Ecto neural progenitor cell (in vitro differentiated cells): ENCODE results near the gene DISP2.
A peak's percentile ranks its signal among the peaks of the same experiment; 100 is the strongest.

Experiments
- DNase-seq: peaks from one replicate; pipeline ENCODE4 v3.0.0-alpha.2; 2018; ENCODE audit warnings: low spot score

Gene DISP2

DNA sequence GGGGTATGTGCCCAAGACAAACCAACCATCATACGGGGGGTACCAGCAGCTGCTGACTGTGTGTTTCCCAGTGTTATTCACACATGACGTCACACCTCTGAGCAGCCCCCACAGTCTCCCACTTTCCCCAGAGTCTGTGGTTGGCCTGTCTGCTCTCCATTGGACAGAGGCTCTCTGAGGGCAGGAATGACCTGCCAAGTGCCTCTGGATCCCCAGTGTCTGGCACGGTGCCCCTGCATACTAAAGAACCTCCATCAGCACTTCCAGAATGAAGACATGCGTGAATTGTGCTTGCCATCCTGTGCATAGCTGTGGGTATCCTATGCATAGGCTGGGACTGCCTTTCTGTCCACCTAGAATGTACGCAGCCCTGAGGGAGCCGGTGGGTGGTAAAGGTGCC lies 13.8 kb upstream of the DISP2 start:
- no peak for DNase-seq

DNA sequence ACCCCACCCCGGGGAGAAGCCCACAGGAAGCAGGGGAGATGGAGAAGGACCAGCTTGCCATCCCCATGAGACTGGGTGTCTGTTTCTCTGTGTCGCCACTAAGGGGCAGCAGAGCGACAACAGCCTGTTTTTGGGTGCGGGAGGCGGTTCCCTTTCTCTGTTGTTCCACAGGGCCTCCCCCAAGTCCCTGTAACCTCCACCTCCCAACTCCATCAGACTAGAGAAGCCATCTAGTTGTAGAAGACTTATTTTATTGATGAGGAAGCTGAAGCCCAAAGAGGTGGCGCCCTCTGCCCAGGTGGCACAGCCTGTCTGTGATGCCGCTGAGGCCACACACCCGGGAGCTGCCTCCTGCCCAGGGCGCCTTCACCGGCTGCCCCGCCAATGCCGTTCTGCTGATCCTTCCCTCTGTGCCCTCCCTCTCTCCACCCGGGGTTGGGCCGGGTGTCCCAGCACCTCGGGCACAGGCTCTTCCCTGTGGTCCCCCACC lies 13.3 kb upstream of the DISP2 start:
- no peak for DNase-seq

DNA sequence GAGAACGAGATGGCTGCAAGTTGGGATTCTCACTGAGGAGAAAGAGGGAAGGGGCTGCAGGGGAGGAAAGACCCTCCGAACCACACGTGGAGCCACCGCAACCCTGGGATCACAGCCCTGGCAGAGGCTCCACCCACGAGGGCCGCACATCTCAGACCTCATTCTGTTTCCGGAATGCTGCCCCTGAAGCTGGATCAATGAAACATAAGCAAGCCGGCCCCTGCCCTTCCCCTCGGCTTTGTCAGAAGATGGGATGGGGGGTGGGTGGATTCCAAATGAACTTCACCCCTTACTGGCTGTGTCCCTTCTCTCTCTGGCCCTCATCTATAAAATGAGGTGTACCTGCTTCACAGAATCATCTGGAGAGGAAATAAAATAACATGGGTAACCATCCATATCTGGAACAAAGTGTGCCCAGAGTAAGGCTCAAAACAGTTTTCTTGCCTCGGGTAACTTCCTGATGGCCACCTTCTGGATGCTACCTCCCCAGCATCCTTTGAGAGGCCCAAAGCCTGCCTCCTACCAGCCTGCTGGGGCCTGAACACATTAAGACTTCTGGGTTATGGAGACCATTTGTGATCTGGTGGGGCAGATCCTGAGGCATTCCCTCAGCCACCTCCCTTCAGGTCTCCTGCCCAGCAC lies 12.7 kb upstream of the DISP2 start:
- no peak for DNase-seq

DNA sequence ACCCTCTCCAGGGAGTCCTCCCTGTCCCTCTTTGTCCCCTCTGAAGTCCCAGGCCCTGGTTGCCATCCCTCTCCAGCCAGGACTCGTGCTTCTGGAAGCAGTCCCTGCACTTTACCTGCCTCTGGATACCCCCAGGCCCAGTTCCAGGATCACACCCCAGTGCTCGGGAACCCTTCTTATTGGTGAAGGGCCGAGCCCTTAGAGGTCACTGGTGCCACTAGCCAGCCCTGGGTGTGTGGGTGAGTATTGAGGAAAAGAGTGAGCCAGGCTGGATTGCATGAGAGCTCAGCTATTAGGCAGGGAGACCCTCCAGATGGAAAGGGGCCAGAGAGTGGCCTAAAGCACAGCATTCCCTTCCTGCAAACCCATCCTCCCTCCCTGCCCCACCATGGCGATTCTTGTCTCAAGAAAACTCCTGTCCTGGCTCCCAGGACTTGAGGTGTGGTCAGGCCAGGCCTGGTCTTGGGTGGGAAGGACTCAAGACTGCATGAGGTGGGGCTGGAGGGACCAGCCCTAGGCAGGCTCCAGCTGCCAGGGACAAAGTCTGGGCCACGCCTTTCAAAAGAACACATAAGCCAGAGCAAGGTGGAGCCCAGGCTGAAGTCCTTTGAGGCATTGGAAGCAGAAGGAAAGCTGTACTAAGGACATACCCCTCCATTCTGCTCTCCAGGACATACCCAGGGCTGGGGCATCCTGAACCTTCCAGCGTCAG lies 12.0 kb upstream of the DISP2 start:
- DNase-seq: no peak

DNA sequence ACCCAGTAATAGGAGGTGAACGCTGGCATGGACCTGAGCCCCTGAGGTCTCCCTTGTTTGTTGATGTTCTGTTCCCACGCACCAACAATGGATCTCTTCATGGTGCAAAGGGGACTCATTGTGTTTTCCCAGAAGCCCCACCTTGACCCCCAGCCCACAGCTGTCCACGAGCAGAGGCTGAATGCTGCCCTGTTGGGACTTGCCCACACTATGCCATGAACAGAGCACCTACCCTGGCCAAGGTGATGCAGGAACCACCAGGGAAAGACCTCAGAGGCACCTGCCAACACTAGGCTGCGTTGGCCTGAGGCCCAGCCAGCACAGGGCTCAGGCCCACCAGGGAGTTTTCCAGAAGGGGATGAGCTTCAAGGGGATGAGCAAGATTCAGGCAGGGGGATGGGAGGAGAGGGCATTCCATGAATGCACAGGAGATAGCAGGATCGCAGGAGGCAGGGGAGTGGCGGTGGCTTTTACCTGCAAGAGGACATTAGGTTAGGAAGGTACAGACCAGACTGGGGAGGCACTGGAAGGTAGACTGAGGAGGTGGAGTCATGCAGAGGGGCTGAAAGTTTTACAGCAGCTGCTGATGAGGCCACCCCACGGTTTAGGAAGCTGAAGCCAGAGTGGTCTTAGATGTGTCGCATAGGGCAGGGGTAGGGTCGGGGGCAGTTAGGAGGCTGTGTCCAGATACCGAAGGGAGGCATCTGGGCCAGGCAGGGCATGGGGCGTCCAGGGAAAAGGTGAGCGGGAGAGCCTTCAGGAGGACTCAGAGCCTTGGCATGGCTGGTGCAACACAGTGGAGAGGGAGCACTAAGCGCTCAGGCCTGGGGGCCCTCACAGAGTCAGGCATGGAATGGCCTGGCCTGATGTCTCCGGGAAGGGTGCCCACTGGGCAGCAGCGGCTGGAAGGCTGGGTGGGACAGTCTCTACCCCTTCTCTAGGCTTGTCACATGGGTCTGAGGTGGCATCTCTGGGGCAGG lies 11.2 kb upstream of the DISP2 start:
- no peak for DNase-seq

DNA sequence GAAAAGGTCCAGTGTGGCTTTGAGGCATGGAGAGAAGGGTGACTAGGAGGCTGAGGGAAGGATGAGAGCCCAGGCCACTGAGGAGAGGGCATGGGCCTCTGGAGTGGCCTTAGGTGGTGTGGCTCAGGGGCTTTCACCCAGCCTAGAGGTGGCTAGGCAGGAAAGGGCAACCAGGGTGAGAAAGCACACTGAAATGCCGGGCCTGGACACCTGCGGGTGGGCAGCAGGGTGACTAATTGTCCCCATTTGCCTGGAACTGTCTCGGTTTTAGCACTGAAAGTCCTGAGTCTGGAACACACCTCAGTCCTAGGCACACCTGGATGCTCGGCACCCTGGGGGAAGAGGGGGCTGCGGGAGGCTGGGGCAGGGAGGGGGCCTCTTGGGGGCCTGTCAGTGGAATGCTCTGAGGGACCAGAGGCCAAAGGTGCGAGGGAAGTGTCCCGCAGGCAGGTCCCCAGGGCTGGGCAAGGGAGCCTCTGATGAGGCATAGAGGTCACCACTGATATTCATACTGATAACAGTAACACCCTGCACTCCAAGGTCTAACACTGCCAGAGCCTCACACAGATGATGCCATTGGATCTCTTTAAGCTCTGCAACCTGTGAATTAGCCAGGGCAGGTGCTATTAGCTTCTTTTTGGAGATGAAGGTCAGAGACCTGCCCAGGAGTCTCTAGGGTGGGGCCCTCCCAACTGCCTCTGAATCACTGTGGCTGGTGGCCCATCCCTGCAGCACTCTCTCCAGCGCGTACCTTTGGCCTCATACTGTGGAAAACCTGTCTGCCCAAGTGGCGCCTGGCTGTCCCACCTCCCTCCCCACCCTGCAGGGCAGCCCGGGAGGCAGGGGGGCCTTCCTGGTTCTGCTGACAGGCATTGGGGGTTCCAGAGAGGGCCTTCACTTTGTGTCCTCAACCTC lies 10.2 kb upstream of the DISP2 start:
- DNase-seq: no peak

DNA sequence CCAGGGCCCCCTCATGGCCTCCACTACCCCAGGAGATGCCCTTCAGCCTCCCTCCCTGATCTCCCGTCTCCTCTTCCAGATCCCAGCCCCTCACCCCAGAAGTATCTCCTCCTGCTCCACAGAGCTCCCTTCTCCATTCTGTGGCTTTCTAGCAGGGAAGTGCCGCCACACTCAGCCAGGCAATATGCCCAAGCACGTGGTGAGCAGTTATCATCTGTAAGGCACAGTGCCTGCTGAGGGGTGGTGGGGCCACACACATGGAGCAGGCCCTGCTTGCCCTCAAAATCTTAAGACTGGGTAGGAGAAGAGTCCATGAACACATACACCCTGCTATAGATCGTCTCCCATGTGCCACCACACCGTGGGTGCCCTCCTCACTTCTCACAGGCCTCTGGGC lies 9.5 kb upstream of the DISP2 start:
- DNase-seq: no peak

DNA sequence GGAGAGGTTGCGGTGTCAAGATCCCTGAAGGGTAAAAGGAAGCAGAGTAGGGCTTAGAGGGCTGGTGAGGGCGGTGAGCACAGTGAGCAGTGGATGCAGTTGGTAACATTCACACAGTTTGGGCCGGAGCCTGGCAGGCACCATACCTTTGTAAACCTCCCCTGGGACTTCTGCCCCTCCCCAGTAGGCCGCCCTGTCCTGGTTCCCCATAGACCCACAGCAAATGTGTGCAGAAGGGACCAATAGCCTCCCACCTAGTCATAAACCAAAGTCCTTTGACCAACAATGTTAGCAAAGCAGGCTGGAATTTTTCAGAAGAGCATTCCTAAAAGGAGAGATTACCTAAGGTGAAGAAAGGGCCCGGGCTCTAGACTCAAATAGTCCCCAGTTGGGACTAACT lies 8.9 kb upstream of the DISP2 start:
- no peak for DNase-seq

DNA sequence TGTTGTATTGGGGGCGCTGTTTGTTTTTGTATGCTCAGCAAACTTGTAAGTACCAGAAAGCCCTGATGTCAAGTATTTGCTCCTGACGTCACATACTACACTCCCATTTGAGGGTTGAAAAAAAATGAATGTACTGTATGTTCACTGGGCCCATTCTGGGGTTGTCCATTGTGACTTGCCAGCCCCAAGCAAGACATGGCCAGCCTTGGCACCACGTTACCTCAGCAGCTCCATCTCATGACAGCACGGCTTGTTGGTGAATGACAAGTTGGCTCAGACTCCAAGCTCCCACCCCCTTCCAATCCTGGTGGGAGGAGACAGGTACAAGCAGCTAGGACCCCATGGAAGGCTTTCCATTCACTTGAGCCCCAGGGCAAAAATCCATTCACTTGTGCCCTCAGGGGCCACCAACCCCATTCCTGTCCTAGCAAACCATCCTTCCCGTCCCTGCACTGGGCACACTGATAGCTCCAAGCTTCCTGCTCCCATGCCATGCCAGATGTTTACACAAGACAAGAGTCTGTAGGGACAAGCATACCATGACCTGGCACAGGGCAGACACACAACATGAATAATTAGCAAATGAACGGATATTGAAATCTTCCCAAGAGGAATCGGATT lies 5.6 kb upstream of the DISP2 start:
- no peak for DNase-seq

DNA sequence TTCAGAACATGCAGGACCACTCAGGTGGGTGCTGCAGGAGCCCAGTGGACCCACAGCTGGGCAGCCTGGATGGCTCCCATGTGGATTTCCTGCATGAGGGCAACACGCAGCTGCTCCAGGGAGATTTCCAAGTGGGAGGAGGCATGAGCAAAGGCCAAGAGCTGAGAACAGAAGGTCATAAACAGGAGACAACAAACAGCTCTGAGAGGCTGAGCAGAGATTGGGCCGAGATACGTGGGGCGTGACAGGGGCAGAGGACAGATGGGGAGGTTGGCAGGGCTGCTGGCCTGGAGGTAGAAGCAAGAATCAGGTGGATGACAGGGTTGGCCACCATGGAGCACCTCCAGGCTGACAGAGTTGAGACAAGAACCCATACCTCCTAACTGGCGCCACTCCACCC lies 4.3 kb upstream of the DISP2 start:
- DNase-seq: no peak

DNA sequence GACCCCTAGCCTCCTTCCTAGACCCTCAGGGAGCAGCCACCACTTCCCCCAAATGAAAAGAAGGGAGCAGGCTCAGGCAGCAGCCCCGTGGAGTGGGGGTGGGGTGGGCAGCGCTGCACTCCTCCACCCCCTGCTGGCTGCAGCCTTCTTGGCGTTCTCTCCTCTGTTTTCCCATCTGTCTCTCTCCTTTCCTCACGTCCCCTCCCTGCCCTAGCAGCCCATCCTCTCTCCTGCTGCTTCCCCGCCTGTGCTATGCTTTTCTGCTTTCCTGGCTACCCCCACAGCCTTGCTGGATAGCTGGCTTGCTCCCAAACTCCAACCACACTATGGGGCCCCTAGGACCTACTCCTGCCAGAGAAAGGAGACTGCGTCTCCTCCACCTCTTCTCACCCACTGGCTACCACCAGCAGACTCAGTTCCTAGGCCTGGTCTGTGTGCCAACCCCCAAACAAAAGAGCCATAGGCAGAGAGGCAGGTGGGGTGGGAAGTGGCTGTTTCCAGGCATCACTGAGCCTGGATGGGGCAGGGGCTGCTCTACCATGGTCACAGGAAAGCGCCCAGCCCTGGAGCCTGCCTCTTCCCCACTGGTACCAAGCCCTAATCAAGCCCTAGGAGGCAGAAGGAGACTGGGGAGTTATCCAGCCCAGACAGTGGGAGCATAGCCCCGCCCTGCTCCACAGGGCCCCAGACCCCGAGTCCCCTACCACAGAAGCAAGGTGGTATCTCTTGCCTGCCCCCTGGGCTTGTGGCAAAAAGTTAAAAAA lies 3.4 kb upstream of the DISP2 start:
- no peak for DNase-seq

DNA sequence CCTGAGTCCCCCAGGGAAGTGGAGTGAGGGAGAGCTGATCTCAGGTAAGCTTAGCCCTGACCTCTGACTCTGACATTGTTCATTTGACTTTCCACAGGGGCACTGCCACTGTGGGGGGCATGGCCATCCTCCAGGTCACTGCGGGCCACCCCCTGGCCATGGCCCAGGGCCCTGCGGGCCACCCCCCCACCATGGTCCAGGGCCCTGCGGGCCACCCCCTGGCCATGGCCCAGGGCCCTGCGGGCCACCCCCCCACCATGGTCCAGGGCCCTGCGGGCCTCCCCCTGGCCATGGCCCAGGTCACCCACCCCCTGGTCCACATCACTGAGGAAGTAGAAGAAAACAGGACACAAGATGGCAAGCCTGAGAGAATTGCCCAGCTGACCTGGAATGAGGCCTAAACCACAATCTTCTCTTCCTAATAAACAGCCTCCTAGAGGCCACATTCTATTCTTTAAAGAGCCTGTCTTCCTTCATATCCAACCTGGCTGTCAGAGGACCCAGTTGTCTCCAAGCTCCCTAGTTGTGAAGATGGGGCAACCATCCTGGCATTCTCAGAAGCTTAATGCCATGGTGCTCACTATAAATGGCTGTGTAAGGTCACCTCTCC lies 1.9 kb upstream of the DISP2 start:
- DNase-seq: no peak

DNA sequence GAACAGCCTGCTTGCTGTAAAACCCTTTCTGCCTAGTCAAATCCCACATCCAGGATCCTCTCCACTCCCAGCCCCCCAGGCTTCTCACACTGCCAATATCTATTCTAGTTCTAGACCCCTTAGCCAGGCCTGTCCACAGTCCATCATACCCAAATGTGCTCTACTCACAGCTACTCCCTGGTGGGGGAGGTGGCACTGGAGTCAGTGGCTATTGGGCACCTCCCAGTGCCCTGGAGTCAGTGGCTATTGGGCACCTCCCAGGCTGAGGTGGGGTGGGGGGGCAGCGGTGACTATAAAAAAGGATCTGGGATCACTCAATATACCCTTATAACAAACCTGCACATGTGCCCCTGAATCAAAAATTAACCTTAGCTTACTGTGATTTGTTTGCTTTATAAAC lies 773 bp upstream of the DISP2 start:
- peak; percentile 44 for DNase-seq

DNA sequence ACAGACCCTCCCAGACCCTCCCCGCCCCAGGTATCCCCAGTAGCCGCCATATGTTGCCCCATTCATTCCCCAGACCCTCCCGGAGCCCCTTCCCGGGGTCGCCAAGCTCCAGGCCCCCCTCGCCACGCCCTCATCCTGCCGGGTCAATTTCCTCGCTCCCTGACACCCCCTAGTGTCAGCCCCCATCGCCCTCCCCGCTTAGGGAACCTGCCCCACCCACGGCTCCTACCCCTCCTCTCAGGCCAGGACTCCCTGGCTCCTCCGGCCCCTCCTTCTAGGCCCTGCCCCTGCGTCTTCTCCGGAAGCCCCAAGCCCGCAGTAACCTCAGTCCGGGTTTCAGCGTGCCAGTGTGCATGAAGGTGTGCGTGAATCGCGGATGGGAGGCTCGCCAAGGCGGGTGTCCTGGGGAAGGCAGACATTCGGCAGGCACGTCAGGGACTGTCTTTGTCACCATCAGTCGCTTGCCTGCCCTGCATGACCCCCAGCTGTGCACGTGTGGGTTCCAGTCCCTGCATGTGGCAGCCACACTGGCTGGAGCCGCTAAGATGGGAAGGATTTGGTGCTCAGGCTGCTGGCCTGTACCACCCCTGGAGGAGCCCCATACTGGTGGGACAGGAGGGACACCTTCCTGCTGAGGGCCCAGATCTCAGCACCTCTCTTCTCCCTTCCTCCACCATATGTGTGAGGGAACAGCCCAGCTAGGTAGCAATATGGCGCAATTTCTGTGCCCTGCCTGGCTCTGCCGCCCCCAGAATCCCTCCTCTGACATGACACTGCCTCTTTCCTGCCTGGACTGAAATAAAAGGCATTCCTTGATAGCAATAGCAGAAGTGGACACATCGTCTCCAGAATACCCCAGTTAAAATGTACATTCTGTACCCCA lies 693 bp downstream of the DISP2 start:
- no peak for DNase-seq

DNA sequence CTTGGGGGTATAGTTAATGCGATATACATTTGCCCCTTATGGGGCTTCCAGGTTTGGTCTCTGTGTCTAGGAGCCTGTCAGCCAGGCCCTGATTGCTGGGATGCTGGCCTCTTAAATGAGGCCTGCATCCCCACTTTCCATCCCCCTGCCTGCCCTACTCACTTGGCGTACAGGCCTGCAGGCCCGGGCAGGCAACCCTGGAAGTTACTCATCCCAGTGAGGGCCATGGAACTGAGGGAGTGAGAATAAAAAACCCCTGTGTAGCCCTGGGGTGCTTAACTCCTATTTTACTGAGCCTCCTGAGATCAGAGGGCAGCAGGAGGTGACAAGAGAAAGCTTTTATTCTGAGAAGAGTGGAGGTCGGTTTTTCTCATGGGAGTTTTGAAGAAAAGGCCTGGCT lies 2.0 kb downstream of the DISP2 start:
- DNase-seq: no peak

DNA sequence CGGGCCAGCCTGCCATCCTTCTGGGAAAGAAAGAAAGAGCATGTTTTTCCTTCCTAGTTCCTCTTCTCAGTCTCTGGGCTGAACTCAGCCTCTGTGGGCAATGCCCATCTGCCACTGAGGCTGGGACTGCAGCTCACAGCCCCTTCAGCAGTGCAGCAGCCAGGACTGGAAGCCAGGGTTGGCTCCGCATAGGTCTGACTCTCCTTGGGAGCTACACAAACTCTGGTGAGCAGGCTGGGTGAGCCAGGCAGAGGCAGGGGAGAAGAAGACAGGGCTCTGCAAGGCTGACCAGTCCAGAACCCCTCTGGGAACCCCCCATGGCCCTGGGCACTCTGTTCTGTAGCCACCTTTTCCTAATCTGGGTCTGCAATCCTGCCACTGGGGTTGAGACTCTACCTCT lies 3.6 kb downstream of the DISP2 start:
- DNase-seq: no peak

DNA sequence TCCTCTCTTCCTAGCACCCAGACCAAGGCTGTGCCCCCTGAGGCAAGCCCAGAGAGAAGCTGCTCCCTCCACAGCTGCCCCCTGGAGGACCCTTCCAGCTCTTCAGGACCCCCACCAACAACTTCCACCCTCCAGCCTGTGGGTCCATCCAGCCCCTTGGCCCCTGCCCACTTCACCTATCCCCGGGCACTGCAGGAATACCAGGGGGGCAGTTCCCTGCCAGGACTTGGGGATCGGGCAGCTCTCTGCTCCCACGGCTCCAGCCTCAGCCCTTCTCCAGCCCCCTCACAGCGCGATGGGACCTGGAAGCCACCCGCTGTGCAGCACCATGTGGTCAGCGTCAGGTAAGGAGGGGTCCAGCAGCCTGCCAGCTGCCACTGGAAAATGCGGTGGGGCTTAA lies 5.6 kb downstream of the DISP2 start:
- DNase-seq: no peak

DNA sequence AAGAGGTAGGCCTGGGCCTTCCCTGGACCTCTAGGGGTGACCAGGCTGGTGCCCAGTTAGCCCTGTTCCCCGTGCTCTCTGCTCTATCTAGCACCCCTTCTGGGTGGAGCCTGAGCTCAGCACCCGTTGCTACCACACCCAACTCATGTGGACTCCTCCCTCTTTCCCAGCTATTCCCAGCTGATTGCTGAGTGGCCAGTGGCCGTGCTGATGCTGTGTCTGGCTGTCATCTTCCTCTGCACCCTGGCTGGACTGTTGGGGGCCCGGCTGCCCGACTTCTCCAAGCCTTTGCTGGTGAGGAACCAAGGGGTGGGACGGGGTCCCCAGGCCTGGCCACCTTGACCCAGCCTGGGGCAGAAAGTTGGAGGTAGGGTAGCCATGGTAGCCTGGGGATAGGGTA lies 6.2 kb downstream of the DISP2 start:
- DNase-seq: no peak

DNA sequence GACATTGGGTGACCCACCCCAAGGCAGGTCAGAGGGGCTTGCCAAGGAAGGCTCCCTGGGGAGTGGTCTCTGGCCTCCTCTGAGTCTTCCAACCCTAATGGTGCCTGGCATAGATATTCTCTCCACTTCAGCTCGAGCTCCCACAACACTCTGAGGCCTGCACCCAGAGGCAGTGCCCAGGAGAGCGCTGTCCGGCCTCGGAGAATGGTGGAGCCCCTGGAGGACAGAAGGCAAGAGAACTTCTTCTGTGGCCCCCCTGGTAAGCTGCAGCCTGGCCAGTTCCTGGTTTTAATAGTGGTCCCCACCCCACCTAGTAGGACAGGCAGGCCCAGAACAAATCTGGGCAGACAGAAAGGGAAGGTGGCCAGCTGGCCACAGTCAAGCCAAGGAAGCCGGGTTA lies 7.0 kb downstream of the DISP2 start:
- no peak for DNase-seq
